ENCODE data around the gene RNU6-1. TPM values are rescaled to one million over a fixed set of nuclear protein-coding genes. Genes with fewer than 3 reads are reported as not detected.
A peak's percentile ranks its signal among the peaks of the same experiment; 100 is the strongest.

Gene RNU6-1
- total RNA-seq, 4 donors from 2014 or later = not detected

- H3K27me3 ChIP-seq = no peaks in the 10 kb centered on the region
- TF ChIP-seq CTCF (IDR thresholded peaks at IDR 0.05) (no peak), POLR2A (IDR thresholded peaks at IDR 0.05) (no peak), EP300 (IDR thresholded peaks at IDR 0.05) (no peak), POLR2AphosphoS5 (IDR thresholded peaks at IDR 0.05) (no peak)
- H3K36me3 ChIP-seq = no peaks in the 10 kb centered on the region
- ATAC-seq = no peak
- no peaks in the 10 kb centered on the region for H3K4me1 ChIP-seq
- 66 to 81% methylated on average over 2 of the region's 3 CpGs for WGBS, 2 donors (ENCODE audit: low coverage in 1 of 2)
- no peak overlapping the region for H3K4me3 ChIP-seq
- H3K27ac ChIP-seq = no peak overlapping the region
- H3K9me3 ChIP-seq = no peaks in the 10 kb centered on the region
Observed at GRCh38 chr15:67852418-67852817, 12.6 kb upstream of the RNU6-1 start.

- Histone ChIP-seq H3K36me3 (no peaks in the 10 kb centered on the region), H3K27me3 (no peaks in the 10 kb centered on the region), H3K27ac (no peak overlapping the region), H3K9me3 (no peaks in the 10 kb centered on the region), H3K4me1 (no peaks in the 10 kb centered on the region), H3K4me3 (no peak overlapping the region)
- peak; percentile 71 for ATAC-seq
- no peak for TF ChIP-seq POLR2A (IDR thresholded peaks at IDR 0.05)
- TF ChIP-seq CTCF (IDR thresholded peaks at IDR 0.05) = no peak
- TF ChIP-seq POLR2AphosphoS5 (IDR thresholded peaks at IDR 0.05) = no peak
- no peak for TF ChIP-seq EP300 (IDR thresholded peaks at IDR 0.05)
- WGBS, 2 donors (ENCODE audit: low coverage in 1 of 2) = 81% methylated on average over 2 of the region's 4 CpGs; no CpG with 5 or more reads in 1 of the 2 donors
Observed at GRCh38 chr15:67850994-67851571, 11.2 kb upstream of the RNU6-1 start.

GRCh38 chr15:67850336-67850735 is 10.5 kb upstream of the RNU6-1 start:
- no peak for ATAC-seq
- TF ChIP-seq EP300 (IDR thresholded peaks at IDR 0.05) = no peak
- no peak for TF ChIP-seq POLR2AphosphoS5 (IDR thresholded peaks at IDR 0.05)
- no peak for TF ChIP-seq POLR2A (IDR thresholded peaks at IDR 0.05)
- TF ChIP-seq CTCF (IDR thresholded peaks at IDR 0.05) = no peak
- whole genome bisulfite sequencing, 2 donors (ENCODE audit: low coverage in 1 of 2) = 55 to 56% methylated on average over 4 to 7 of the region's 7 CpGs
- H3K27me3 ChIP-seq = no peaks in the 10 kb centered on the region
- H3K27ac ChIP-seq = no peak overlapping the region
- no peaks in the 10 kb centered on the region for H3K36me3 ChIP-seq
- no peaks in the 10 kb centered on the region for H3K4me1 ChIP-seq
- H3K4me3 ChIP-seq = no peak overlapping the region
- no peaks in the 10 kb centered on the region for H3K9me3 ChIP-seq

GRCh38 chr15:67849538-67849937 is 9.7 kb upstream of the RNU6-1 start:
- Histone ChIP-seq H3K4me3 (no peak overlapping the region), H3K9me3 (no peaks in the 10 kb centered on the region), H3K4me1 (peaks cover 0 to 1% (median 0%) of the 10 kb centered on the region in 3 donors), H3K27ac (no peak overlapping the region), H3K36me3 (no peaks in the 10 kb centered on the region), H3K27me3 (no peaks in the 10 kb centered on the region)
- no peak for ATAC-seq
- 67 to 82% methylated on average over 1 of the region's 1 CpG for WGBS, 2 donors (ENCODE audit: low coverage in 1 of 2)
- no peak for TF ChIP-seq POLR2AphosphoS5 (IDR thresholded peaks at IDR 0.05)
- TF ChIP-seq POLR2A (IDR thresholded peaks at IDR 0.05) = no peak
- no peak for TF ChIP-seq EP300 (IDR thresholded peaks at IDR 0.05)
- no peak for TF ChIP-seq CTCF (IDR thresholded peaks at IDR 0.05)

DNA sequence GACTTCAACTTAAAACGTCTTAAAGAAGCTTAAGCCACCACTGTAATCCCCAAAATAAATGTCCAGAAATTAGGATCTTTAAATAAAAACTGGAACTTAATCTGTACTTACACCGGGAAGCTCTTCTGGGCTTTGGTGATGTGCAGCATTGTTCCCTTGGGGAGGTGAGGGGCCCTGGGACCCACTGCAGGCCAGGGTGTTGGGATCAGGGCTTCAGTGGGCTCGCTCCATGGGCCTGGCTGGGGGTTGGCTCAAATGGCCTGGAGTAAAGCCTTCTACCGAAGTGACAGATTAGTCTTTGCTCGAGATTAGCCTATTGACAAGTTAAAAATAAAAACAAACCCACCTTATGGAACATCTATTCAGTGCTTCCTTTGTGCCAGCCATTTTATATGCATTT is 6.1 kb upstream of the RNU6-1 start:
- Histone ChIP-seq H3K9me3 (no peaks in the 10 kb centered on the region), H3K4me1 (peaks cover 0 to 25% (median 6%) of the 10 kb centered on the region in 3 donors), H3K4me3 (no peak overlapping the region), H3K27ac (no peak overlapping the region), H3K27me3 (no peaks in the 10 kb centered on the region), H3K36me3 (no peaks in the 10 kb centered on the region)
- no peak for ATAC-seq
- 82 to 93% methylated on average over 5 of the region's 5 CpGs for WGBS, 2 donors (ENCODE audit: low coverage in 1 of 2)
- no peak for TF ChIP-seq POLR2A (IDR thresholded peaks at IDR 0.05)
- no peak for TF ChIP-seq EP300 (IDR thresholded peaks at IDR 0.05)
- no peak for TF ChIP-seq CTCF (IDR thresholded peaks at IDR 0.05)

Measured in gastroesophageal sphincter (tissue), 4 donors.